SK-N-MC (cell line): Measurements from ENCODE around the gene LYZL4.

Source experiments
- DNase-seq: peaks from one replicate; pipeline ENCODE4 v3.0.0-alpha.2; 2011; ENCODE audit warnings: low read depth, low spot score
- H3K27ac ChIP-seq: fragments of 200-600 bp; sonication (generic); 2 replicates; pipeline ENCODE4 v1.5.1; 2016; ENCODE audit warnings: mixed run types
- H3K36me3 ChIP-seq: fragments of 200-600 bp; sonication (generic); 2 replicates; pipeline ENCODE4 v1.6.1; 2017; ENCODE audit warnings: antibody characterized with exemption, low read length, mixed read lengths; ENCODE audit not compliant: insufficient read depth
- H3K4me3 ChIP-seq: fragments of 200-600 bp; sonication (generic); 2 replicates; pipeline ENCODE4 v1.5.1; 2016
- H3K9ac ChIP-seq: fragments of 200-600 bp; sonication (generic); 2 replicates; pipeline ENCODE4 v1.8.0; 2017; ENCODE audit warnings: mixed run types, mixed read lengths; ENCODE audit not compliant: insufficient read length
- H3K9me3 ChIP-seq: fragments of 200-600 bp; sonication (generic); 2 replicates; pipeline ENCODE4 v1.6.1; 2017; ENCODE audit warnings: low read depth, mild to moderate bottlenecking, antibody characterized with exemption, low read length, moderate library complexity, mixed read lengths
- EZH2 ChIP-seq: fragments of 200-600 bp; sonication (generic); IDR thresholded peaks from one replicate; pipeline ENCODE4 v1.6.1; 2017; ENCODE audit warnings: antibody characterized with exemption
- FOXP2 ChIP-seq: optimal IDR thresholded peaks from 2 replicates; pipeline ENCODE3; 2011; ENCODE audit warnings: mild to moderate bottlenecking, moderate library complexity; ENCODE audit not compliant: insufficient read depth; ENCODE audit errors: extremely low read length, control extremely low read depth
- POLR2AphosphoS5 ChIP-seq: IDR thresholded peaks from 2 replicates; pipeline ENCODE4 v1.6.1; 2012; ENCODE audit warnings: mild to moderate bottlenecking, low read depth, low read length, borderline replicate concordance

LYZL4 gene, protein sequence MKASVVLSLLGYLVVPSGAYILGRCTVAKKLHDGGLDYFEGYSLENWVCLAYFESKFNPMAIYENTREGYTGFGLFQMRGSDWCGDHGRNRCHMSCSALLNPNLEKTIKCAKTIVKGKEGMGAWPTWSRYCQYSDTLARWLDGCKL

DNA sequence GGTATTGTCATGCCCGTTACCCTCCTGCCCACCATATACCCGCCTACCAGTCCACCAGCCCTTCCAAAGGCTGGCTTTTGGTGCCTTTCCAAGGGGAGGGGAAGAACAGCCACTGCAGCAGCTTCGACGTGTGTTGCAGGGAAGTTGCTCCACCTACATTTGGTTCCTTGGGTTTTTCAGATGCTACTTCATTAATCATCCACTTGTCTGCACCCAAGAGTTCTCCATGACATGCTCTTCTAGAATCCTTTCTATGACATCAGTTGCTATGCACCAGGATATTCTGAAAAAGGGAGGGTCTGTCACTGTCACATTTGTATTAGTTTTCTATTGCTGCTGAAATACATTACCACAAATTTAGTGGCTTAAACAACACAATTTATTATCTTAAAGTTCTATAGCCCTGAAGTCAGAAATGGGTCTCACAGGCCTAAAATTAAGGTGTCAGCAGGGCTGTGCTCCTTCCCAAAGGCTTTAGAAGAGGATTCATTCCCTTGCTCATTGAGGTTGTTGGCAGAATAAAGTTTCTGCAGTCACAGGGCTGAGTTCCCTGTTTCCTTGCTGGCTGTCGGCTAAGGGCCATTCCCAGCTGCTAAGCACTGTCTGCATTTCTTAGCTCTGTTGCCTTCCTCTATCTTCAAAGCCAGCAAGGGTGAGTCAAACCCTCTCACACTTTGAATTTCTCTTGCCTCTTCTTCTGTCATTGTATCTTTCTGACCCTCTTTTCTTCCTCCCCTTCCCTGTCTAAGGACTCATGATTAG, at the start of gene LYZL4:
Gene LYZL4, minus strand, starts transcription at position 241 of the 762 bp plus-strand sequence. CDS start 3,359 bp downstream, outside the sequence.
- no peaks in the 10 kb centered on the region for H3K36me3 ChIP-seq
- no peak within 1 kb of the TSS for H3K9ac ChIP-seq
- no peaks in the 10 kb centered on the region for H3K9me3 ChIP-seq
- TF ChIP-seq FOXP2 (no peak), POLR2AphosphoS5 (no peak), EZH2 (no peak)
- H3K4me3 ChIP-seq = no peak within 1 kb of the TSS
- H3K27ac ChIP-seq = no peak within 1 kb of the TSS
- DNase-seq = no peak

GRCh38 chr3:42459151-42459550, 48.7 kb upstream of the LYZL4 start:
- no peak for DNase-seq
- Histone ChIP-seq H3K9ac (no peak overlapping the region), H3K36me3 (no peaks in the 10 kb centered on the region), H3K9me3 (no peaks in the 10 kb centered on the region), H3K27ac (no peak overlapping the region), H3K4me3 (no peak overlapping the region)
- TF ChIP-seq FOXP2 (no peak), EZH2 (no peak), POLR2AphosphoS5 (no peak)

DNA sequence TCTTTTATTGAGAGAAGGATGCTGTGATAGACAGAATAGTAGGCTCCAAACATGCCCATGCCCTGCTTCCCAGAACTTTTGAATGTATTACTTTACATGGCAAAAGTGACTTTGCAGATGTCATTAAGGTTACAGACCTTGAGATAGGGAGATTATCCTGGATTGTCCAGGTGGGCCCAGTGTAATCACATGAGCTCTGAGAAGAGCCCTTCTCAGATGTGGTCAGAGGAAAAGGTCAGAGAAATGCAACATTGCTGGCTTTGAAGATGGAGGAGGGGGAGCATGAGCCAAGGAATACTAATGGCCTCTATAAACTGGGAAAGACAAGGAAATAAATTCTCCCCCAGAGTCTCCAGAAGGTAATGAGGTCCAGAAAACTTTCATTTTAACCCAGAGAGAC, 45.8 kb upstream of the LYZL4 start:
- Histone ChIP-seq H3K36me3 (no peaks in the 10 kb centered on the region), H3K9me3 (no peaks in the 10 kb centered on the region), H3K4me3 (no peak overlapping the region), H3K27ac (no peak overlapping the region), H3K9ac (no peak overlapping the region)
- DNase-seq = no peak
- TF ChIP-seq FOXP2 (no peak), POLR2AphosphoS5 (no peak), EZH2 (no peak)

DNA sequence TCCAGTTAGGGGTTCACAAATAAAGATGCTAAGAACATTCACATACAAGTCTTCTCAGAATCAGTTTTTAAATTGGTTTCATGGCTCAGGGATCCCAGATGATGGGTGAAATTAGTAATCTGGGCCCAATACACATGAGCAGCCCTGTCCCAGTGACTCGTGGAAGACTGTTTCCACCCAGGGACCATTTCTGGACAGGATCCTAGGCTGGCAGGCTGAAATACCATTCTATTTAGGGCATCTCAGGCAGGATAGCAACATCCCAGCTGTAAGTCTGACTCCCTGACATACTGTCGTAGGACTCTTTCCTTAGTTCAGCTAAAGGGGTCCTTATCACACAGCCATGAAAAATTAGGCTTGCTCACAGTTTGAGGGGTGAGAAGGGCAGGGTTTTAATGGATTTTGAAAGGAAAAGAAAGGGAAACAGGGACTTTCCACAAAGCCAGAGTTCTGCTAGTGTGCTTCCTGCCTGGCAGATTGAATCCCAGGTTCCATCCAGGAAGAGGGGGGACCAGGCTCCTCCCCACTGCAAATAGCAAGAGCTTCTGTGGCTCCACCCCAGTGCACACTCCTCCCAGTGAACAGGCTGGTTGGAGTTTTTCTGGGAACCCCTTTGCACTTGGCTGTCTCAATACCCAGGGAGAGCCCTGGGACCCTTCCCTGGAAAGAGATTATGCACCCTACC, 41.3 kb upstream of the LYZL4 start:
- H3K4me3 ChIP-seq = 0 out of 2 replicates have a peak overlapping the region, but pooled peaks have one; percentile 12
- no peaks in the 10 kb centered on the region for H3K9me3 ChIP-seq
- H3K9ac ChIP-seq = peak overlapping the region; percentile 41
- no peaks in the 10 kb centered on the region for H3K36me3 ChIP-seq
- H3K27ac ChIP-seq = peak overlapping the region; percentile 91
- TF ChIP-seq FOXP2 (no peak), POLR2AphosphoS5 (no peak), EZH2 (no peak)
- no peak for DNase-seq

- no peak for TF ChIP-seq EZH2
- TF ChIP-seq POLR2AphosphoS5 = no peak
- Histone ChIP-seq H3K36me3 (no peaks in the 10 kb centered on the region), H3K4me3 (0 out of 2 replicates have a peak overlapping the region, but pooled peaks have one; percentile 12), H3K27ac (peak overlapping the region; percentile 91), H3K9ac (no peak overlapping the region), H3K9me3 (no peaks in the 10 kb centered on the region)
- no peak for DNase-seq
Measured at GRCh38 chr3:42451116-42451515, 40.7 kb upstream of the LYZL4 start.

- no peaks in the 10 kb centered on the region for H3K36me3 ChIP-seq
- H3K9me3 ChIP-seq = no peaks in the 10 kb centered on the region
- TF ChIP-seq EZH2 (no peak), FOXP2 (no peak), POLR2AphosphoS5 (no peak)
- H3K4me3 ChIP-seq = no peak overlapping the region
- peak overlapping the region; percentile 91 for H3K27ac ChIP-seq
- DNase-seq = no peak
- no peak overlapping the region for H3K9ac ChIP-seq
Measured at GRCh38 chr3:42450567-42450966, 40.2 kb upstream of the LYZL4 start.

DNA sequence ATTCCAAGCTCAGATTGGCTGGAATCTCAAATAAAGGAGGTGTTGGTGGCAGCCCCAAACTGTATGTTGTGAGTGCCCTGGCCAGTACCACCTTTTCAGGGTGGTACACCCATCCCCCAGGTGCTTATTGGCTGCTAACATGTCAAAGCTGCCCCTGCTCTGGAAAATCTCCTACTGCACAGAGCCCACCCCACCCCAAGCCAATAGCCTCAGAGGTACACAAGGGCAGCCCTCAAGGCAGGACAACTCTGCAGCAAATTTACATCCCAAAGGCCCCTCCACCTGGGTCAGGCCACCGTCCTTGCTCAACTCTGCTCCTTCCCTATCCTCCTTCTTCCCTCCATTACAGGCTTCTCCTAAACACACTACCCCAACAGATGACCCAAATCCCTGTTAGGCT, 37.1 kb upstream of the LYZL4 start:
- H3K27ac ChIP-seq = no peak overlapping the region
- TF ChIP-seq FOXP2 (no peak), EZH2 (no peak), POLR2AphosphoS5 (no peak)
- H3K9me3 ChIP-seq = no peaks in the 10 kb centered on the region
- H3K36me3 ChIP-seq = no peaks in the 10 kb centered on the region
- H3K4me3 ChIP-seq = no peak overlapping the region
- DNase-seq = no peak
- no peak overlapping the region for H3K9ac ChIP-seq

DNA sequence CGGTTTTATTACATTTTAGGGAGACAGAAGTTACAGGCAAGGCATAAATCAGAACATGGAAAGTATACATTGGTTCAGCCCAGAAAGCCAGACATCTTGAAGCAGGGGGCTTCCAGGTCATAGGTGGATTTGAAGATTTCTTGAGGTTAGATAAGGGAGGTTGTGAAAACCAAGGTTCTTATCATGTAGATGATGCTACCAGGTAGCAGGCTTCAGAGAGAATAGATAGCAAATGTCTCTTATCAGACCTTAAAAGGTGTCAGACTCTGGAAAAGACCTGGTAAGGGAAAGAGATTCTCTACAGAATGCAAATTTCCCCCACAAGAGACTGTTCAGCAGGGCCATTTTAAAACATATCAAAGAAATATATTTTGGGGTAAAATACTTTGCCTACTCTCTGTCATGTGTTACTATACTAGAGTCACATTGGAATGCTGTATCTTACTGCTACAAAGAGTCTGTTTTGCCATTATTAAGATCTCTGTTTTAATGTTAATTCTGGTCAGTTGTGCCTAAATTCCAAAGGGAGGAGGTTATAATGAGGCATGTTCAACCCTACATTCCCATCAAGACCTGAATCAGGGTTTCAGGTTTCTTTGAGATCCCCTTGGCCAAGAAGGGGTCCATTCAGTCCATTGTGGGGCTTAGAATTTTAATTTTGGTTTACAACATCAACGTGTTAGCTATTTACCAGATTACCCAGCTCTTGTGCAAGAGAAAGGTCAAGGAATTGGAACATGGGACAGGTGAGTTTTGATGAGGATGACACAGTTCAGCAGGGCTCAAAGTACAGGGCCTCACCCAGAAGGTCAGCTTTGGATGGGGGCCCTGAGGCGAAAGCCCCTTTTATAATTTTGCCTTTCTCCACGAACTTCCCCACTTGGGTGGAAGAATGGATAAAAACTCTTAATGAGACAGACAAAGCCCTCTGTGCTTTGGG, 36.0 kb upstream of the LYZL4 start:
- TF ChIP-seq EZH2 (no peak), POLR2AphosphoS5 (no peak), FOXP2 (no peak)
- H3K9me3 ChIP-seq = no peaks in the 10 kb centered on the region
- H3K27ac ChIP-seq = no peak overlapping the region
- no peak for DNase-seq
- no peaks in the 10 kb centered on the region for H3K36me3 ChIP-seq
- H3K9ac ChIP-seq = no peak overlapping the region
- no peak overlapping the region for H3K4me3 ChIP-seq
